ENCODE data around the gene FHDC1. TPM values are rescaled to one million over a fixed set of nuclear protein-coding genes. Genes with fewer than 3 reads are reported as not detected.

The FHDC1 gene, protein sequence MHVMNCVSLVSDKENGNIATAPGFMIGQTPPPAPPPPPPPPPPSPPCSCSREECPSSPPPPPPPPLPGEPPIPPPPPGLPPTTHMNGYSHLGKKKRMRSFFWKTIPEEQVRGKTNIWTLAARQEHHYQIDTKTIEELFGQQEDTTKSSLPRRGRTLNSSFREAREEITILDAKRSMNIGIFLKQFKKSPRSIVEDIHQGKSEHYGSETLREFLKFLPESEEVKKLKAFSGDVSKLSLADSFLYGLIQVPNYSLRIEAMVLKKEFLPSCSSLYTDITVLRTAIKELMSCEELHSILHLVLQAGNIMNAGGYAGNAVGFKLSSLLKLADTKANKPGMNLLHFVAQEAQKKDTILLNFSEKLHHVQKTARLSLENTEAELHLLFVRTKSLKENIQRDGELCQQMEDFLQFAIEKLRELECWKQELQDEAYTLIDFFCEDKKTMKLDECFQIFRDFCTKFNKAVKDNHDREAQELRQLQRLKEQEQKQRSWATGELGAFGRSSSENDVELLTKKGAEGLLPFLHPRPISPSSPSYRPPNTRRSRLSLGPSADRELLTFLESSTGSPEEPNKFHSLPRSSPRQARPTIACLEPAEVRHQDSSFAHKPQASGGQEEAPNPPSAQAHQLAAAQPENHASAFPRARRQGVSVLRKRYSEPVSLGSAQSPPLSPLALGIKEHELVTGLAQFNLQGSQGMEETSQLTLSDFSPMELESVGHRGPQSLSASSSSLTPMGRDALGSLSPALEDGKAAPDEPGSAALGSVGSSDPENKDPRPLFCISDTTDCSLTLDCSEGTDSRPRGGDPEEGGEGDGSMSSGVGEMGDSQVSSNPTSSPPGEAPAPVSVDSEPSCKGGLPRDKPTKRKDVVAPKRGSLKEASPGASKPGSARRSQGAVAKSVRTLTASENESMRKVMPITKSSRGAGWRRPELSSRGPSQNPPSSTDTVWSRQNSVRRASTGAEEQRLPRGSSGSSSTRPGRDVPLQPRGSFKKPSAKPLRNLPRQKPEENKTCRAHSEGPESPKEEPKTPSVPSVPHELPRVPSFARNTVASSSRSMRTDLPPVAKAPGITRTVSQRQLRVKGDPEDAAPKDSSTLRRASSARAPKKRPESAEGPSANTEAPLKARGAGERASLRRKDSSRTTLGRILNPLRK
- 10 to 100 TPM; 22.4 to 32.9 TPM for total RNA-seq
- polyA plus RNA-seq (ENCODE audit: insufficient read length in 6 of 6): 10 to 100 TPM in 4 of 6 donors, 1 to 10 TPM in 2; 9.0 to 11.3 (median 10.2) TPM
- long read RNA-seq, donor 1, full-length matches to known transcripts: 4 of 4 reads
- long read RNA-seq, donor 1, partial matches to known transcripts: 0 of 4 reads
- long read RNA-seq, donor 1, other reads (novel, unspliced or antisense): 0 of 4 reads
- long read RNA-seq, donor 2, full-length matches to known transcripts: 1 of 8 reads
- long read RNA-seq, donor 2, partial matches to known transcripts: 7 of 8 reads
- long read RNA-seq, donor 2, other reads (novel, unspliced or antisense): 0 of 8 reads
- long read RNA-seq, donor 3, full-length matches to known transcripts: 1 of 1 reads
- long read RNA-seq, donor 3, partial matches to known transcripts: 0 of 1 reads
- long read RNA-seq, donor 3, other reads (novel, unspliced or antisense): 0 of 1 reads
- long read RNA-seq, donor 4, full-length matches to known transcripts: 1 of 1 reads
- long read RNA-seq, donor 4, partial matches to known transcripts: 0 of 1 reads
- long read RNA-seq, donor 4, other reads (novel, unspliced or antisense): 0 of 1 reads
- long read RNA-seq, donor 5: 0 reads
- long read RNA-seq, donor 6, full-length matches to known transcripts: 1 of 1 reads
- long read RNA-seq, donor 6, partial matches to known transcripts: 0 of 1 reads
- long read RNA-seq, donor 6, other reads (novel, unspliced or antisense): 0 of 1 reads
- long read RNA-seq, donor 7, full-length matches to known transcripts: 1 of 1 reads
- long read RNA-seq, donor 7, partial matches to known transcripts: 0 of 1 reads
- long read RNA-seq, donor 7, other reads (novel, unspliced or antisense): 0 of 1 reads
- long read RNA-seq, donor 8, full-length matches to known transcripts: 6 of 11 reads
- long read RNA-seq, donor 8, partial matches to known transcripts: 5 of 11 reads
- long read RNA-seq, donor 8, other reads (novel, unspliced or antisense): 0 of 11 reads
- long read RNA-seq, donor 9: 0 reads
- long read RNA-seq, donor 10: 0 reads
- long read RNA-seq, donor 11: 0 reads
- long read RNA-seq, donor 12, full-length matches to known transcripts: 1 of 1 reads
- long read RNA-seq, donor 12, partial matches to known transcripts: 0 of 1 reads
- long read RNA-seq, donor 12, other reads (novel, unspliced or antisense): 0 of 1 reads

GRCh38 chr4:152935631-152936445, at the start of gene FHDC1:
FHDC1 (plus strand) TSS chr4:152936323; CDS start chr4:152943058, 6,735 bp downstream.
- intact Hi-C loops (cut with DNase I): no loop called here
- Histone ChIP-seq H3K9me3 (no peaks in the 10 kb centered on the region), H3K27ac (peak within 1 kb of the TSS; percentile 82), H3K27me3 (peaks cover 5 to 78% of the 10 kb centered on the region in 2 donors), H3K36me3 (no peaks in the 10 kb centered on the region), H3K4me3 (peak within 1 kb of the TSS; percentile 58 to 65), H3K4me1 (peaks cover 0 to 33% of the 10 kb centered on the region in 2 donors)
- DNase-seq (peak in 3 of 4 donors; percentile 76 to 92 (median 79)), ATAC-seq (peak; percentile 86)
- TF ChIP-seq, protein P1, sequence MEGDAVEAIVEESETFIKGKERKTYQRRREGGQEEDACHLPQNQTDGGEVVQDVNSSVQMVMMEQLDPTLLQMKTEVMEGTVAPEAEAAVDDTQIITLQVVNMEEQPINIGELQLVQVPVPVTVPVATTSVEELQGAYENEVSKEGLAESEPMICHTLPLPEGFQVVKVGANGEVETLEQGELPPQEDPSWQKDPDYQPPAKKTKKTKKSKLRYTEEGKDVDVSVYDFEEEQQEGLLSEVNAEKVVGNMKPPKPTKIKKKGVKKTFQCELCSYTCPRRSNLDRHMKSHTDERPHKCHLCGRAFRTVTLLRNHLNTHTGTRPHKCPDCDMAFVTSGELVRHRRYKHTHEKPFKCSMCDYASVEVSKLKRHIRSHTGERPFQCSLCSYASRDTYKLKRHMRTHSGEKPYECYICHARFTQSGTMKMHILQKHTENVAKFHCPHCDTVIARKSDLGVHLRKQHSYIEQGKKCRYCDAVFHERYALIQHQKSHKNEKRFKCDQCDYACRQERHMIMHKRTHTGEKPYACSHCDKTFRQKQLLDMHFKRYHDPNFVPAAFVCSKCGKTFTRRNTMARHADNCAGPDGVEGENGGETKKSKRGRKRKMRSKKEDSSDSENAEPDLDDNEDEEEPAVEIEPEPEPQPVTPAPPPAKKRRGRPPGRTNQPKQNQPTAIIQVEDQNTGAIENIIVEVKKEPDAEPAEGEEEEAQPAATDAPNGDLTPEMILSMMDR (IDR thresholded peaks at IDR 0.05): no peak

- ATAC-seq (no peak), DNase-seq (no peak)
- TF ChIP-seq, protein P1 (IDR thresholded peaks at IDR 0.05): no peak
- no peak overlapping the region for H3K4me3 ChIP-seq
- no peaks in the 10 kb centered on the region for H3K27me3 ChIP-seq
- no peak overlapping the region for H3K27ac ChIP-seq
- H3K36me3 ChIP-seq: peaks cover 0 to 36% of the 10 kb centered on the region in 2 donors
- intact Hi-C loops (cut with DNase I): no loop called here
- no peaks in the 10 kb centered on the region for H3K4me1 ChIP-seq
- no peaks in the 10 kb centered on the region for H3K9me3 ChIP-seq
Observed at GRCh38 chr4:152887981-152888380, 48.1 kb upstream of the FHDC1 start.

DNA sequence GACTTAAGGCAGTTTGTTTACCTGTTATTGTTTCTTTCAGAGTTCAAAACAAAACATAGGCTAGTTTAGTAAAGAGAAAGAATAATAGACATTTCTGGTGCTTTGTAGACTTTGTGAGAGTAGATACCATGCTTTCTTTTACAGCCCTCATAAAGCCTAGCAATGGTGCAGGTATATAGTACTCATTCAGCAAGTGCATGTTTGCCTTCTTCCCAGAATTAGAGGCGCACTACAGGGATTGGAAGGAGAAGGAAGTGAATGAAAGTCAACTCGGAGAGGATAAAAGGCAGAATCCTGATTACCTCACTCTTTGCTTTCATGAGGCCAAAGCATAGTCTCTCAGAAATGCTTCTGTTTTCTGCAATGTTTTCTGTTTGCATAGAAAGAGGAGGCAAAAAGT, 43.1 kb upstream of the FHDC1 start:
- DNase-seq: no peak
- intact Hi-C loops (cut with DNase I): no loop called here
- Histone ChIP-seq H3K4me1 (peaks cover 0 to 23% of the 10 kb centered on the region in 2 donors), H3K36me3 (peaks cover 0 to 38% of the 10 kb centered on the region in 2 donors), H3K27me3 (no peaks in the 10 kb centered on the region), H3K9me3 (no peaks in the 10 kb centered on the region), H3K27ac (no peak overlapping the region), H3K4me3 (no peak overlapping the region)
- ATAC-seq: no peak
- TF ChIP-seq, protein P1 (IDR thresholded peaks at IDR 0.05): no peak

All from left lung (tissue), 14 donors.